IMR-90 (cell line): Measurements from ENCODE around the gene FOXO1. TPM values are rescaled to one million over a fixed set of nuclear protein-coding genes. Genes with fewer than 3 reads are reported as not detected.

Experiments
- ATAC-seq: fragments of 200-7000 bp; cut with Tn5 transposase; 2 replicates; pipeline ENCODE4 v1.9.1; 2020; ENCODE audit warnings: low read depth, mild to moderate bottlenecking, moderate library complexity
- BruUV-seq: library from RNA; stranded (reverse); fragments of 400-500 nt; replicated peaks from 2 replicates; lab custom pipeline; 2021; lab: Mats Ljungman, UMichigan
- CTCF ChIA-PET: fragments of 300-600 bp; formaldehyde crosslinking; extraction: SDS; loops from one replicate; lab custom pipeline; 2021; ENCODE audit warnings: antibody characterized with exemption; lab: Yijun Ruan, JAX
- POLR2A ChIA-PET: fragments of 300-600 bp; sonication (Branson Sonifier 250); formaldehyde crosslinking; loops from one replicate; lab custom pipeline; 2022; ENCODE audit warnings: antibody characterized with exemption; ENCODE audit not compliant: unreplicated experiment; lab: Charles Lee
- DNase-seq: peaks from one replicate; pipeline ENCODE4 v3.0.0; 2013
- H2AFZ ChIP-seq: replicated peaks from 2 replicates; pipeline ENCODE3; 2013; ENCODE audit warnings: low read length, mild to moderate bottlenecking; ENCODE audit not compliant: poor library complexity
- H2AK5ac ChIP-seq: 2 replicates; pipeline ENCODE4 v1.6.1; 2013; ENCODE audit warnings: low read depth, low read length, inconsistent platforms
- H2AK9ac ChIP-seq: replicated peaks from 2 replicates; pipeline ENCODE3; 2013; ENCODE audit warnings: mild to moderate bottlenecking, low read depth, low read length, moderate library complexity; ENCODE audit not compliant: poor library complexity
- H2BK120ac ChIP-seq: 2 replicates; pipeline ENCODE4 v1.6.1; 2013; ENCODE audit warnings: low read depth, low read length, inconsistent platforms
- H2BK15ac ChIP-seq: 3 replicates; pipeline ENCODE4 v1.6.1; 2013; ENCODE audit warnings: low read depth, low read length, inconsistent platforms
- H2BK20ac ChIP-seq: 2 replicates; pipeline ENCODE4 v1.6.1; 2013; ENCODE audit warnings: low read depth, mild to moderate bottlenecking, inconsistent platforms, low read length, moderate library complexity
- H2BK5ac ChIP-seq: 2 replicates; pipeline ENCODE4 v1.6.1; 2013; ENCODE audit warnings: mild to moderate bottlenecking, low read depth, low read length, inconsistent platforms; ENCODE audit not compliant: poor library complexity, severe bottlenecking
- H3K14ac ChIP-seq: replicated peaks from 2 replicates; pipeline ENCODE4 v1.6.1; 2013; ENCODE audit warnings: low read depth, low read length, inconsistent platforms
- H3K18ac ChIP-seq: 2 replicates; pipeline ENCODE4 v1.6.1; 2013; ENCODE audit warnings: low read depth, low read length, control low read depth
- H3K23ac ChIP-seq: 2 replicates; pipeline ENCODE4 v1.6.1; 2013; ENCODE audit warnings: low read depth, low read length, inconsistent platforms
- H3K27ac ChIP-seq: 2 replicates; pipeline ENCODE4 v1.5.1; 2013; ENCODE audit warnings: mild to moderate bottlenecking, control low read depth, low read length; ENCODE audit not compliant: insufficient read depth
- H3K27me3 ChIP-seq: 2 replicates; pipeline ENCODE4 v1.6.1; 2013; ENCODE audit warnings: low read length; ENCODE audit not compliant: control insufficient read depth, insufficient read depth
- H3K36me3 ChIP-seq: 2 replicates; pipeline ENCODE4 v1.6.1; 2013; ENCODE audit warnings: low read length, mixed read lengths; ENCODE audit not compliant: control insufficient read depth, insufficient read depth
- H3K4ac ChIP-seq: 2 replicates; pipeline ENCODE4 v1.6.1; 2013; ENCODE audit warnings: low read depth, low read length, inconsistent platforms
- H3K4me1 ChIP-seq: 2 replicates; pipeline ENCODE4 v1.6.1; 2013; ENCODE audit warnings: low read length, mixed read lengths; ENCODE audit not compliant: control insufficient read depth, insufficient read depth
- H3K4me2 ChIP-seq: 2 replicates; pipeline ENCODE4 v1.6.1; 2013; ENCODE audit warnings: low read depth, mild to moderate bottlenecking, control low read depth, low read length, moderate library complexity
- H3K4me3 ChIP-seq: 2 replicates; pipeline ENCODE4 v1.5.1; 2013; ENCODE audit warnings: low read depth, mild to moderate bottlenecking, control low read depth, low read length, moderate library complexity; ENCODE audit not compliant: insufficient read depth
- H3K56ac ChIP-seq: 2 replicates; pipeline ENCODE4 v1.6.1; 2013; ENCODE audit warnings: low read length, inconsistent platforms; ENCODE audit not compliant: insufficient read depth; ENCODE audit errors: extremely low read depth
- H3K79me1 ChIP-seq, 2 experiments: 2 replicates each; pipeline ENCODE4 v1.6.1; 2013; ENCODE audit warnings: low read length in 2 of 2, inconsistent platforms in 1 of 2, low read depth in 1 of 2
- H3K9ac ChIP-seq: 2 replicates; pipeline ENCODE4 v1.6.1; 2013; ENCODE audit warnings: low read depth, low read length, control low read depth
- H3K9me1 ChIP-seq: 2 replicates; pipeline ENCODE4 v1.6.1; 2013; ENCODE audit warnings: low read length, inconsistent platforms; ENCODE audit not compliant: insufficient read depth
- H3K9me3 ChIP-seq: 2 replicates; pipeline ENCODE4 v1.6.1; 2013; ENCODE audit warnings: low read length; ENCODE audit not compliant: control insufficient read depth, insufficient read depth
- H4K20me1 ChIP-seq: 2 replicates; pipeline ENCODE4 v1.6.1; 2013; ENCODE audit warnings: low read length, inconsistent platforms; ENCODE audit not compliant: insufficient read depth
- H4K5ac ChIP-seq: 2 replicates; pipeline ENCODE4 v1.6.1; 2013; ENCODE audit warnings: mild to moderate bottlenecking, low read depth, low read length, control low read depth
- H4K8ac ChIP-seq, 2 experiments: 2 replicates each; pipeline ENCODE4 v1.6.1; 2013; ENCODE audit warnings: low read depth in 2 of 2, low read length in 2 of 2, control low read depth in 1 of 2, inconsistent platforms in 1 of 2
- H4K91ac ChIP-seq: 2 replicates; pipeline ENCODE4 v1.6.1; 2013; ENCODE audit warnings: low read depth, low read length, inconsistent platforms; ENCODE audit not compliant: insufficient read depth
- FOS ChIP-seq: fragments of 150-350 bp; IDR thresholded peaks from 2 replicates; pipeline ENCODE4 v1.6.1; 2016; ENCODE audit warnings: low read depth, low read length
- WGBS, 2 experiments: methylation state at CpG; one replicate each; pipeline versions ENCODE4 v1.1.5 to v1.1.7; 2013; ENCODE audit warnings: missing lambda C conversion rate in 2 of 2; ENCODE audit not compliant: insufficient read length in 1 of 2; ENCODE audit errors: extremely low coverage in 2 of 2; 5-methylcytosine and 5-hydroxymethylcytosine counted together
- dilution Hi-C: fragments of 300-500 bp; cut with HindIII; formaldehyde crosslinking; loops from one replicate; pipeline ENCODE4 v1.14.3; 2018; ENCODE audit warnings: low sequenced_read_pairs; ENCODE audit not compliant: unreplicated experiment
- in situ Hi-C: fragments of 300-500 bp; cut with MboI; formaldehyde crosslinking; loops from 3 replicates; pipeline ENCODE4 v1.14.3; 2019; ENCODE audit warnings: low sequenced_read_pairs, inconsistent platforms, mixed read lengths
- intact Hi-C: fragments of 100-400 bp; cut with micrococcal nuclease; formaldehyde crosslinking; loops from 2 replicates; pipeline ENCODE4 v1.10.0; 2022
- polyA plus RNA-seq, 3 experiments: library from polyadenylated mRNA; depleted of rRNA; stranded (reverse); fragments of >200 nt; gene quantifications; 2 replicates each; pipeline ENCODE4 v1.2.3, GENCODE V29; 2012; ENCODE audit warnings: low replicate concordance in 1 of 3
- total RNA-seq: library from RNA; depleted of rRNA; stranded (reverse); fragments of >200 nt; gene quantifications from 2 replicates; pipeline ENCODE4 v1.2.3, GENCODE V29; 2012

FOXO1 gene
- total and polyA plus RNA-seq, 2 of the 4 experiments (the other 2 are of a cell fraction): 0.12 to 0.18 TPM

DNA sequence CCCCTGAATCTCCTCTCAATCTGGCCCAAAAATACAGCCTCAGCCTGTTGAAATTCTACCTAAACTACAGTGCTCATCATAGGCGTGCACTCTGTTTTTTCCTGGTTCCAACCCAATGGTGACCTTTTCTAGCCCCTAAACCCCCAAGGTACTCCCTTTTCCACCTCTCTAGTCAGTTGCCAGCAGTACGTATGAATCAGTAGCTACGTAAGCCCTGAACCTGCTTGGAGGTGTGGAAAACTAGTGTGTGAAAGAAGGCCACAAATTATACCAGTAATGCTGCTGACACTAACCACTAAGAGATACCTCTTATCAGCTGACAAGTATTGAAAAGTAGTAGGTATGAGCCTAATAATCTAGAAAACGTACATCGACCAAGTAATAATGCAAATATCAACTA is 60.9 kb downstream of the FOXO1 start:
- H4K8ac ChIP-seq: no peak overlapping the region
- H3K79me1 ChIP-seq: no peaks in the 10 kb centered on the region
- intact Hi-C loops (no loop called here), in situ Hi-C loops (no loop called here), dilution Hi-C loops (no loop called here)
- H3K4me2 ChIP-seq: no peak overlapping the region
- no peaks in the 10 kb centered on the region for H3K36me3 ChIP-seq
- no peak overlapping the region for H3K56ac ChIP-seq
- POLR2A ChIA-PET: no interaction called here
- CTCF ChIA-PET: interaction anchor here (0.6 kb wide), 1 partner anchor 38 kb away, joined by 4 read pairs; no protein-coding TSS in a partner anchor
- WGBS, 2 experiments: 83% methylated on average over 1 of the region's 5 CpGs; no CpG with 5 or more reads in 1 of the 2 experiments
- no peaks in the 10 kb centered on the region for H3K9me3 ChIP-seq
- no peak overlapping the region for H4K5ac ChIP-seq
- H2AK9ac ChIP-seq: no peak overlapping the region
- no peak for ATAC-seq
- no peak overlapping the region for H2AK5ac ChIP-seq
- no peaks in the 10 kb centered on the region for H3K9me1 ChIP-seq
- H2BK15ac ChIP-seq: no peak overlapping the region
- no peak for DNase-seq
- H3K27ac ChIP-seq: no peak overlapping the region
- H2BK20ac ChIP-seq: no peak overlapping the region
- no peaks in the 10 kb centered on the region for H4K20me1 ChIP-seq
- no peaks in the 10 kb centered on the region for H3K27me3 ChIP-seq
- no peak overlapping the region for H4K91ac ChIP-seq
- H3K4me3 ChIP-seq: no peak overlapping the region
- TF ChIP-seq FOS: no peak
- no TSS peak for BruUV-seq
- H3K14ac ChIP-seq: no peak overlapping the region
- no peaks in the 10 kb centered on the region for H3K4me1 ChIP-seq
- H2BK5ac ChIP-seq: no peak overlapping the region
- no peak overlapping the region for H3K4ac ChIP-seq
- H2BK120ac ChIP-seq: no peak overlapping the region
- H3K18ac ChIP-seq: no peak overlapping the region
- H3K9ac ChIP-seq: no peak overlapping the region
- no peak overlapping the region for H3K23ac ChIP-seq
- H2AFZ ChIP-seq: no peak overlapping the region
